Neural progenitor cell (in vitro differentiated cells): ENCODE measurements around the gene SCART1. TPM values are rescaled to one million over a fixed set of nuclear protein-coding genes. Genes with fewer than 3 reads are reported as not detected.
A peak's percentile ranks its signal among the peaks of the same experiment; 100 is the strongest.

Experiments
- DNase-seq: peaks from one replicate; pipeline ENCODE4 v3.0.0-alpha.2; 2016; ENCODE audit warnings: low spot score
- H2AFZ ChIP-seq: fragments of 200-600 bp; sonication (generic); replicated peaks from 2 replicates; pipeline ENCODE4 v1.6.1; 2016; ENCODE audit warnings: antibody characterized with exemption
- H3F3A ChIP-seq: fragments of 200-600 bp; sonication (generic); 2 replicates; pipeline ENCODE4 v1.6.1; 2016; ENCODE audit warnings: antibody characterized with exemption, low read depth
- H3K27ac ChIP-seq: fragments of 200-600 bp; sonication (generic); 2 replicates; pipeline ENCODE4 v1.5.1; 2016; ENCODE audit warnings: mild to moderate bottlenecking
- H3K27me3 ChIP-seq: fragments of 200-600 bp; sonication (generic); 2 replicates; pipeline ENCODE4 v1.6.1; 2016; ENCODE audit warnings: mild to moderate bottlenecking, moderate library complexity
- H3K36me3 ChIP-seq: fragments of 200-600 bp; sonication (generic); 2 replicates; pipeline ENCODE4 v1.5.1; 2016
- H3K4me1 ChIP-seq: fragments of 200-600 bp; sonication (generic); 2 replicates; pipeline ENCODE4 v1.6.1; 2016; ENCODE audit warnings: mixed run types
- H3K4me2 ChIP-seq: fragments of 200-600 bp; sonication (generic); 2 replicates; pipeline ENCODE4 v1.6.1; 2016
- H3K4me3 ChIP-seq: fragments of 200-600 bp; sonication (generic); 2 replicates; pipeline ENCODE4 v1.5.1; 2016
- H3K79me2 ChIP-seq: fragments of 200-600 bp; sonication (generic); 2 replicates; pipeline ENCODE4 v1.6.1; 2016; ENCODE audit warnings: low read depth
- H3K9ac ChIP-seq: fragments of 200-600 bp; sonication (generic); 2 replicates; pipeline ENCODE4 v1.6.1; 2016
- H3K9me3 ChIP-seq: fragments of 200-600 bp; sonication (generic); 2 replicates; pipeline ENCODE4 v1.5.1; 2016; ENCODE audit warnings: low read depth
- H4K20me1 ChIP-seq: fragments of 200-600 bp; sonication (generic); 2 replicates; pipeline ENCODE4 v1.6.1; 2016; ENCODE audit warnings: low read depth
- H3K27ac Mint-ChIP-seq: 3 replicates; pipeline ENCODE4 v1.8.0; 2021; ENCODE audit warnings: mixed read lengths
- H3K27me3 Mint-ChIP-seq: 2 replicates; pipeline ENCODE4 v1.8.0; 2022; ENCODE audit warnings: low read depth, mild to moderate bottlenecking, inconsistent platforms, moderate library complexity, mixed read lengths; ENCODE audit not compliant: insufficient read depth
- H3K36me3 Mint-ChIP-seq: 3 replicates; pipeline ENCODE4 v1.8.0; 2021; ENCODE audit warnings: mixed read lengths
- H3K4me1 Mint-ChIP-seq: 3 replicates; pipeline ENCODE4 v1.8.0; 2021; ENCODE audit warnings: mixed read lengths
- H3K4me3 Mint-ChIP-seq: 3 replicates; pipeline ENCODE4 v1.8.0; 2021; ENCODE audit warnings: mild to moderate bottlenecking, moderate library complexity, mixed read lengths
- H3K9me3 Mint-ChIP-seq: 3 replicates; pipeline ENCODE4 v1.8.0; 2020; ENCODE audit warnings: mixed read lengths
- EZH2 ChIP-seq: fragments of 200-600 bp; sonication (generic); IDR thresholded peaks from 2 replicates; pipeline ENCODE4 v1.6.1; 2017; ENCODE audit warnings: antibody characterized with exemption, mild to moderate bottlenecking, moderate library complexity
- EZH2phosphoT487 ChIP-seq: fragments of 200-600 bp; sonication (generic); IDR thresholded peaks from 2 replicates; pipeline ENCODE4 v1.6.1; 2017; ENCODE audit warnings: antibody characterized with exemption
- total RNA-seq: library from RNA; depleted of rRNA; stranded (reverse); fragments of >200 nt; gene quantifications from 2 replicates; pipeline ENCODE4 v1.2.3, GENCODE V29; 2015; ENCODE audit warnings: low replicate concordance
- TF ChIP-seq, protein P1 (sequence below): fragments of 200-600 bp; sonication (generic); IDR thresholded peaks from 2 replicates; pipeline ENCODE4 v1.5.1; 2017; ENCODE audit warnings: antibody characterized with exemption, mild to moderate bottlenecking

SCART1 gene
- total RNA-seq, 1 donor from 2014 or later: 0.49 TPM

GRCh38 chr10:133444342-133445267 is 9.1 kb upstream of the SCART1 start:
- Mint-ChIP-seq H3K27ac (no peak overlapping the region), H3K4me3 (peak overlapping the region; percentile 27), H3K9me3 (peaks cover 53% of the 10 kb centered on the region), H3K36me3 (peaks cover 10% of the 10 kb centered on the region), H3K27me3 (peaks cover 7% of the 10 kb centered on the region), H3K4me1 (no peaks in the 10 kb centered on the region)
- Histone ChIP-seq H3K4me2 (no peak overlapping the region), H2AFZ (no peak overlapping the region), H3K9ac (no peak overlapping the region), H3K27me3 (no peaks in the 10 kb centered on the region), H3K36me3 (no peaks in the 10 kb centered on the region), H4K20me1 (no peaks in the 10 kb centered on the region), H3K9me3 (peaks cover 19% of the 10 kb centered on the region), H3K4me1 (no peaks in the 10 kb centered on the region), H3K27ac (no peak overlapping the region), H3F3A (no peaks in the 10 kb centered on the region), H3K79me2 (no peaks in the 10 kb centered on the region), H3K4me3 (no peak overlapping the region)
- no peak for TF ChIP-seq EZH2phosphoT487
- TF ChIP-seq, protein P1, sequence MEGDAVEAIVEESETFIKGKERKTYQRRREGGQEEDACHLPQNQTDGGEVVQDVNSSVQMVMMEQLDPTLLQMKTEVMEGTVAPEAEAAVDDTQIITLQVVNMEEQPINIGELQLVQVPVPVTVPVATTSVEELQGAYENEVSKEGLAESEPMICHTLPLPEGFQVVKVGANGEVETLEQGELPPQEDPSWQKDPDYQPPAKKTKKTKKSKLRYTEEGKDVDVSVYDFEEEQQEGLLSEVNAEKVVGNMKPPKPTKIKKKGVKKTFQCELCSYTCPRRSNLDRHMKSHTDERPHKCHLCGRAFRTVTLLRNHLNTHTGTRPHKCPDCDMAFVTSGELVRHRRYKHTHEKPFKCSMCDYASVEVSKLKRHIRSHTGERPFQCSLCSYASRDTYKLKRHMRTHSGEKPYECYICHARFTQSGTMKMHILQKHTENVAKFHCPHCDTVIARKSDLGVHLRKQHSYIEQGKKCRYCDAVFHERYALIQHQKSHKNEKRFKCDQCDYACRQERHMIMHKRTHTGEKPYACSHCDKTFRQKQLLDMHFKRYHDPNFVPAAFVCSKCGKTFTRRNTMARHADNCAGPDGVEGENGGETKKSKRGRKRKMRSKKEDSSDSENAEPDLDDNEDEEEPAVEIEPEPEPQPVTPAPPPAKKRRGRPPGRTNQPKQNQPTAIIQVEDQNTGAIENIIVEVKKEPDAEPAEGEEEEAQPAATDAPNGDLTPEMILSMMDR: no peak
- no peak for TF ChIP-seq EZH2
- no peak for DNase-seq

DNA sequence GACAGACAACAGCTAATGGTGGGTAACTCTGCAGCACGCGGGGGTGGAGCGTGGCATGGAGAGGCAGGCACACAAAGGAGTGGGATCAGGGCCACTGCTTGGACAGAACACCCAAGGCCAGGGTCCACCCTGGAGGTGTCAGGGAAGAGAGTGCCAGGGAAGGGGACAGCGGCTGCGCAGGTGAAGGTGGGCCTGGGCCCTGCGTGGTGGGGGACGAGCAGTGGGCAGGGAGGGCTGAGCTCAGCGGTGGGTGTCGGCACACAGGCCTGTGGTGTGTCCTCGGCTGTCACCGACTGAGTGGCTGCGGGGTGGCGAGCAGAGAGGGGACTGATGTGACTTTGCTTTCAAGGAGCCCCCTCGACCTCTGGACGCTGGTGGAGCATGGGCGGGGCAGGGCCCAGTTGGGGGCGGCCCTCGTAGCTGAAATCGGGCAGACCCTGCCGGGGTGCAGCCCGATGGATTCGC is 8.4 kb upstream of the SCART1 start:
- Histone ChIP-seq H3K36me3 (no peaks in the 10 kb centered on the region), H3K4me3 (no peak overlapping the region), H3K27me3 (no peaks in the 10 kb centered on the region), H3K79me2 (no peaks in the 10 kb centered on the region), H3K4me1 (no peaks in the 10 kb centered on the region), H2AFZ (no peak overlapping the region), H3K9ac (no peak overlapping the region), H3K9me3 (peaks cover 20% of the 10 kb centered on the region), H3K4me2 (no peak overlapping the region), H4K20me1 (no peaks in the 10 kb centered on the region), H3K27ac (no peak overlapping the region), H3F3A (no peaks in the 10 kb centered on the region)
- DNase-seq: no peak
- peak overlapping the region; percentile 27 for H3K4me3 Mint-ChIP-seq
- no peak for TF ChIP-seq EZH2
- TF ChIP-seq EZH2phosphoT487: no peak
- TF ChIP-seq, protein P1: no peak
- H3K27ac Mint-ChIP-seq: no peak overlapping the region
- peaks cover 7% of the 10 kb centered on the region for H3K27me3 Mint-ChIP-seq
- H3K9me3 Mint-ChIP-seq: peaks cover 53% of the 10 kb centered on the region
- peaks cover 10% of the 10 kb centered on the region for H3K36me3 Mint-ChIP-seq
- no peaks in the 10 kb centered on the region for H3K4me1 Mint-ChIP-seq

- Histone ChIP-seq H3K36me3 (no peaks in the 10 kb centered on the region), H3K9me3 (peaks cover 20% of the 10 kb centered on the region), H3K4me3 (no peak overlapping the region), H3K27ac (no peak overlapping the region), H3F3A (no peaks in the 10 kb centered on the region), H2AFZ (no peak overlapping the region), H3K9ac (no peak overlapping the region), H3K27me3 (no peaks in the 10 kb centered on the region), H3K79me2 (no peaks in the 10 kb centered on the region), H3K4me1 (no peaks in the 10 kb centered on the region), H3K4me2 (no peak overlapping the region), H4K20me1 (no peaks in the 10 kb centered on the region)
- H3K27ac Mint-ChIP-seq: no peak overlapping the region
- peaks cover 10% of the 10 kb centered on the region for H3K36me3 Mint-ChIP-seq
- H3K9me3 Mint-ChIP-seq: peaks cover 51% of the 10 kb centered on the region
- no peak for TF ChIP-seq EZH2phosphoT487
- peaks cover 7% of the 10 kb centered on the region for H3K27me3 Mint-ChIP-seq
- no peak overlapping the region for H3K4me3 Mint-ChIP-seq
- DNase-seq: no peak
- H3K4me1 Mint-ChIP-seq: no peaks in the 10 kb centered on the region
These were observed 7.7 kb upstream of the SCART1 start for GRCh38 chr10:133445751-133446708.
